ENCODE data around the gene DDA1. TPM values are rescaled to one million over a fixed set of nuclear protein-coding genes. Genes with fewer than 3 reads are reported as not detected.

DDA1 gene
- total RNA-seq, 1 donor = 11.6 TPM

- no peaks in the 10 kb centered on the region for H4K20me1 ChIP-seq (ENCODE audit: insufficient read depth, low read length)
- H3K27ac ChIP-seq (ENCODE audit: low read depth, low read length) = peak overlapping the region; percentile 28
- H3K27me3 ChIP-seq (ENCODE audit: insufficient read depth, low read length) = no peaks in the 10 kb centered on the region
- peak; percentile 100 for DNase-seq (ENCODE audit: insufficient read length, low spot score, missing footprints)
- no peaks in the 10 kb centered on the region for H3K36me3 ChIP-seq (ENCODE audit: insufficient read depth, low read length)
- peak overlapping the region; percentile 89 for H3K4me2 ChIP-seq (ENCODE audit: insufficient read depth, low read length)
- H2AFZ ChIP-seq (ENCODE audit: low read length) = peak overlapping the region; percentile 85
- peaks cover 23% of the 10 kb centered on the region for H3K4me1 ChIP-seq (ENCODE audit: insufficient read depth, low read length)
- H3K4me3 ChIP-seq (ENCODE audit: insufficient read depth, low read length) = peak overlapping the region; percentile 82
- no peaks in the 10 kb centered on the region for H3K79me2 ChIP-seq (ENCODE audit: insufficient read depth, low read length)
- TF ChIP-seq CTCF (IDR thresholded peaks at IDR 0.05; ENCODE audit: extremely low read depth, low read depth, low read length) = no peak
- no peaks in the 10 kb centered on the region for H3K9me3 ChIP-seq (ENCODE audit: low read depth, low read length)
These were observed 24.4 kb downstream of the DDA1 start for GRCh38 chr19:17333611-17334413.

- TF ChIP-seq CTCF (IDR thresholded peaks at IDR 0.05; ENCODE audit: extremely low read depth, low read depth, low read length) = no peak
- H3K36me3 ChIP-seq (ENCODE audit: insufficient read depth, low read length) = no peaks in the 10 kb centered on the region
- H3K4me2 ChIP-seq (ENCODE audit: insufficient read depth, low read length) = peak within 1 kb of the TSS; percentile 89
- H3K27me3 ChIP-seq (ENCODE audit: insufficient read depth, low read length) = no peaks in the 10 kb centered on the region
- no peaks in the 10 kb centered on the region for H3K9me3 ChIP-seq (ENCODE audit: low read depth, low read length)
- H4K20me1 ChIP-seq (ENCODE audit: insufficient read depth, low read length) = no peaks in the 10 kb centered on the region
- H3K4me3 ChIP-seq (ENCODE audit: insufficient read depth, low read length) = peak within 1 kb of the TSS; percentile 82
- peak within 1 kb of the TSS; percentile 93 for H2AFZ ChIP-seq (ENCODE audit: low read length)
- H3K4me1 ChIP-seq (ENCODE audit: insufficient read depth, low read length) = peaks cover 23% of the 10 kb centered on the region
- H3K79me2 ChIP-seq (ENCODE audit: insufficient read depth, low read length) = no peaks in the 10 kb centered on the region
- H3K27ac ChIP-seq (ENCODE audit: low read depth, low read length) = peak within 1 kb of the TSS; percentile 28
- DNase-seq (ENCODE audit: insufficient read length, low spot score, missing footprints) = peak; percentile 100
These were observed 25.3 kb downstream of the DDA1 start, which contains the start of gene ANO8 for GRCh38 chr19:17334414-17335409. Gene ANO8, minus strand, starts transcription at chr19:17334855. Its CDS starts 185 bp downstream, at chr19:17334670.

GRCh38 chr19:17335575-17335974 lies 26.2 kb downstream of the DDA1 start:
- H3K4me2 ChIP-seq (ENCODE audit: insufficient read depth, low read length) = peak overlapping the region; percentile 89
- no peaks in the 10 kb centered on the region for H3K79me2 ChIP-seq (ENCODE audit: insufficient read depth, low read length)
- peaks cover 23% of the 10 kb centered on the region for H3K4me1 ChIP-seq (ENCODE audit: insufficient read depth, low read length)
- no peak overlapping the region for H3K27ac ChIP-seq (ENCODE audit: low read depth, low read length)
- no peak overlapping the region for H3K4me3 ChIP-seq (ENCODE audit: insufficient read depth, low read length)
- no peaks in the 10 kb centered on the region for H3K9me3 ChIP-seq (ENCODE audit: low read depth, low read length)
- no peaks in the 10 kb centered on the region for H3K27me3 ChIP-seq (ENCODE audit: insufficient read depth, low read length)
- H4K20me1 ChIP-seq (ENCODE audit: insufficient read depth, low read length) = no peaks in the 10 kb centered on the region
- no peak overlapping the region for H2AFZ ChIP-seq (ENCODE audit: low read length)
- no peak for TF ChIP-seq CTCF (IDR thresholded peaks at IDR 0.05; ENCODE audit: extremely low read depth, low read depth, low read length)
- peak; percentile 58 for DNase-seq (ENCODE audit: insufficient read length, low spot score, missing footprints)
- no peaks in the 10 kb centered on the region for H3K36me3 ChIP-seq (ENCODE audit: insufficient read depth, low read length)
